Thymus (tissue), 11 donors: ENCODE measurements around the gene RAD51B. TPM values are rescaled to one million over a fixed set of nuclear protein-coding genes. Genes with fewer than 3 reads are reported as not detected.

Experiments used
- DNase-seq, 9 donors: peaks; one replicate each; pipeline ENCODE4 v3.0.0-alpha.2; 2013; ENCODE audit warnings: low spot score in 9 of 9, low read depth in 6 of 9, missing footprints in 1 of 9
- H3K27ac ChIP-seq, 2 donors: one replicate each; pipeline ENCODE4 v1.5.1; 2013; ENCODE audit warnings: control low read depth in 1 of 2, low read depth in 1 of 2, low read length in 1 of 2, mild to moderate bottlenecking in 1 of 2, moderate library complexity in 1 of 2
- H3K27me3 ChIP-seq, 2 donors: one replicate each; pipeline ENCODE4 v1.5.1; 2013; ENCODE audit warnings: low read length in 1 of 2; ENCODE audit not compliant: control insufficient read depth in 2 of 2, insufficient read depth in 1 of 2
- H3K36me3 ChIP-seq, 2 donors: one replicate each; pipeline ENCODE4 v1.5.1; 2013; ENCODE audit warnings: low read length in 1 of 2, mild to moderate bottlenecking in 1 of 2, moderate library complexity in 1 of 2; ENCODE audit not compliant: control insufficient read depth in 2 of 2, insufficient read depth in 2 of 2
- H3K4me1 ChIP-seq, 2 donors: one replicate each; pipeline ENCODE4 v1.5.1; 2013; ENCODE audit warnings: low read length in 2 of 2; ENCODE audit not compliant: control insufficient read depth in 2 of 2, insufficient read depth in 2 of 2
- H3K4me3 ChIP-seq, 2 donors: one replicate each; pipeline ENCODE4 v1.5.1; 2013; ENCODE audit warnings: low read length in 2 of 2, control low read depth in 1 of 2, mild to moderate bottlenecking in 1 of 2
- H3K9me3 ChIP-seq, 2 donors: one replicate each; pipeline ENCODE4 v1.5.1; 2013; ENCODE audit warnings: low read length in 1 of 2, mild to moderate bottlenecking in 1 of 2; ENCODE audit not compliant: control insufficient read depth in 2 of 2, insufficient read depth in 1 of 2
- WGBS: extraction: QIAGEN DNeasy Blood & Tissue Kit; methylation state at CpG from one replicate; pipeline ENCODE4 v1.1.7; 2013; 5-methylcytosine and 5-hydroxymethylcytosine counted together
- polyA plus RNA-seq: library from polyadenylated mRNA; stranded (reverse); fragments of 200-250 nt; gene quantifications from one replicate; pipeline ENCODE4 v1.2.3, GENCODE V29; 2013
- total RNA-seq: library from RNA; stranded (reverse); fragments of 120-200 nt; gene quantifications from one replicate; pipeline ENCODE4 v1.2.4, GENCODE V29; 2013
- donor health status: healthy.

Gene RAD51B
- total and polyA plus RNA-seq, 2 donors: 7.8 to 17.8 TPM

DNA sequence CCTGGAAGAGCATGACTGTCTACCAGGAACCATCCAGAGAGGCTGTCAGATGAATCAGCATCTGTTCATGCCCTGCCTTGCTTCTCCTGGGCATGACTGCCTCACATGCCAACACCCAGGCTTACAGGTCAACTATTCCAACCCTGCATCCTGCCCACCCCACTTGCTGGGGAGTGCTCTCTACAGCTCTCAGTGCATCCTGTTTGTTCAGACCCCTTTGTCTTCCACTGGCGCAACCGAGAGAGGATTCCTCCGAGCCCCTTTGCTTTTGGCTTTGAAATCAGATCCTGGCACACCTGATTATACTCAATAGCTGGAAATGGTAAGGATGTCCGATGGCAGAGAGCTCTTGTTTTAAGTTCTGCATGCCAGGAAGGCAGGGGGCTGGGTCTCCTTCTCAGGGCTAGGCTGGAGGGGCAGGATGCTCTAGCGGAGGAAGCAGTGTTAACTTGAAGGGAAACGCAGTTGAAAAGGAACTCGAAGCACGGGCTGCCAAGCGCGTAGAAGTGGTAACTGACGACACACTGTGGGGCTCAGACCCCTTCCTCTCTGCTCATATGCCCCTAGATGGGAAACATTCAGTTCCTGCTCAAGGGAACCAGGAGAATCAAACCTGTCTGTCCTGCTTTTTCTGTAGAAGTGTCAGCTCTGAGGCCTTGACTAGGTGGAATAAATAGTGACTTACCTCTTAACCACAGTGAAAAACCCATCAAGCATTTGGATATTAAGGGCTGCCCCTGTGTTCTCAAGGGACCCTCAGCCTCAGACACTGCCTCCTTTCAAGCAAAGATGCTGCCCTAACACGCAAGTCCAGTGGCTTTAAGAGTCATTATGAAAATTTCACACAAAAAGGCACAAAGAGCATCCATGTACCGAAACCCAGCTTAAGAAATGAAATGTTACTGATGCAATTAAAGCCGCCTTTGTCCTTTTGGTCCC, 675.8 kb downstream of the RAD51B start:
- Histone ChIP-seq H3K36me3 (no peaks in the 10 kb centered on the region), H3K27ac (peak overlapping the region; percentile 80 to 82), H3K27me3 (no peaks in the 10 kb centered on the region), H3K4me3 (no peak overlapping the region), H3K4me1 (peaks cover 7 to 48% of the 10 kb centered on the region in 2 donors), H3K9me3 (no peaks in the 10 kb centered on the region)
- WGBS: 56% methylated on average over 14 of the region's 14 CpGs
- DNase-seq: peak in 4 of 9 donors; percentile 64 to 81 (median 70)

DNA sequence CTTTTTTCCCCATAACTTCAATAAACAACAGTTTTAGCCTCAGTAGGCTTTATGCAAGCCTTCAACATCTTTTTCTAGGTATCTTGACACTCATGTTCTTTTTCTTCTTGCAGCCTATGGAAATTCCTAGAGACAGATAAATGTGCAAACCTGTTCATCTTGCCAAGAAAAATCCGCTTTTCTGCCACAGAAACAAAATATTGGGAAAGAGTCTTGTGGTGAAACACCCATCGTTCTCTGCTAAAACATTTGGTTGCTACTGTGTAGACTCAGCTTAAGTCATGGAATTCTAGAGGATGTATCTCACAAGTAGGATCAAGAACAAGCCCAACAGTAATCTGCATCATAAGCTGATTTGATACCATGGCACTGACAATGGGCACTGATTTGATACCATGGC, 677.4 kb downstream of the RAD51B start:
- Histone ChIP-seq H3K27ac (no peak overlapping the region), H3K4me1 (peaks cover 6 to 61% of the 10 kb centered on the region in 2 donors), H3K4me3 (no peak overlapping the region), H3K36me3 (no peaks in the 10 kb centered on the region), H3K9me3 (no peaks in the 10 kb centered on the region), H3K27me3 (no peaks in the 10 kb centered on the region)
- DNase-seq: no peak
- WGBS: 97% methylated on average over 2 of the region's 2 CpGs

DNA sequence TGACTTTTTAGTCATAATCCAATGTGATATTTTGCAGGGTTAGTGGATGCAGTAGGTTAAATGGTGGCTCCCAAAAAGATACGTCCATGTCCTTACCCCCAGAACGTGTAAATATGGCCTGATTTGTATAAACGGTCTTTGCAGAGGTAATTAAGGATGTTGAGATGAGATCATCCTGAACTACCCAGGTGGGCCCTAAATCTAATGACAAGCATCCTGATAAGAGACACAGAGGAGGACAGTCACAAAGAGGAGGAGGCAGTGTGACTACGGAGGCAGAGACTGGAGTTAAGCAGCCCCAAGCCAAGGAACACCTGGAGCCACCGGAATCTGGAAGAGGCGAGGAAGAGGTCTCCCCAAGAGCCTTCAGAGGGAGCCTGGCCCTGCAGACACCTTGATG, 679.9 kb downstream of the RAD51B start:
- H3K27ac ChIP-seq: no peak overlapping the region
- over 99% methylated on average over 6 of the region's 6 CpGs for WGBS
- H3K4me1 ChIP-seq: peaks cover 8 to 66% of the 10 kb centered on the region in 2 donors
- no peaks in the 10 kb centered on the region for H3K27me3 ChIP-seq
- H3K4me3 ChIP-seq: no peak overlapping the region
- DNase-seq: no peak
- H3K9me3 ChIP-seq: no peaks in the 10 kb centered on the region
- no peaks in the 10 kb centered on the region for H3K36me3 ChIP-seq

DNA sequence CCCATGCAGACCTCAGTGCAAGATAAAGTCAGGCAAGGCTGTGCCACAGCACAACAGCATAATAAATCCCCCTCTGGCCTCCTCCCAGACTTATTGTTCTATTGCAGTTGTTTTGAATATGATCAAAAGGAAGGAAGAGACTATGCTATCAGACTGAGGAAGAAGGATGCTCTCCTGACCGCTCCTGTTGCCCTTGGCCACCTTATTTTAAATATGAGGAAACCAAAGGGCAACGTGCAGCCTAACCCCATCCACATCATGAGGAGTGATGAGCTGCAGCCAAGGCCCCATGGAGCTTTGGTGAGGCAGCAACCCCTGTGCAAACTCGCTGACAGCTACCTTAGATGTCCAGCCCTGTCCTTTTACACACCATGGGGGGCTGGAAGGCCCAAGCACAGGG, 681.6 kb downstream of the RAD51B start:
- 98% methylated on average over 3 of the region's 3 CpGs for WGBS
- H3K27me3 ChIP-seq: no peaks in the 10 kb centered on the region
- DNase-seq: no peak
- H3K27ac ChIP-seq: no peak overlapping the region
- H3K4me3 ChIP-seq: no peak overlapping the region
- peaks cover 9 to 65% of the 10 kb centered on the region in 2 donors for H3K4me1 ChIP-seq
- no peaks in the 10 kb centered on the region for H3K36me3 ChIP-seq
- H3K9me3 ChIP-seq: no peaks in the 10 kb centered on the region

DNA sequence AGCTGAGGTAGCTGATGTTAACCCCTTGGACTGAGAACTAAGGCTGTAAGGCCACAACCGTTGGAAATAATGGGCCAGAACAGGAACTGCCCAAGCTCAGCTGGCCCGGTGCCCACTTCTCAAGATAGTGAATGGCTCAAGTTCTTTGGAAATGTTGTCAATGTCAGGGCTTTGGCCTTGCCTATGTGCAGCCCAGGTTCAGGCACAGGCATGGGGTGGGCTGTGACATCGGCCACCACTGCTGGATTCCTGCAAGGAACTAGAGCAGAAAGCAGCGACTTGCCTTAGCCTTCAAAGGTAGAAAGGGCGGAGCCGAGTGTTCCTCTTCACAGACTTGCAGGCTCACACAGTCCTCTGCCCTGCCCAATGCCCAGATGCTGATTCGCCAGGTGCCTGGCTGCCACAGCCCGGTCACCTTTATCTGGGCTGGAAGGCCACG, 682.1 kb downstream of the RAD51B start:
- no peaks in the 10 kb centered on the region for H3K27me3 ChIP-seq
- peak overlapping the region in 1 of 2 donors; percentile 9 for H3K27ac ChIP-seq
- DNase-seq: peak in 1 of 9 donors; percentile 28
- peaks cover 13 to 66% of the 10 kb centered on the region in 2 donors for H3K4me1 ChIP-seq
- no peak overlapping the region for H3K4me3 ChIP-seq
- no peaks in the 10 kb centered on the region for H3K9me3 ChIP-seq
- 89% methylated on average over 9 of the region's 9 CpGs for WGBS
- no peaks in the 10 kb centered on the region for H3K36me3 ChIP-seq

DNA sequence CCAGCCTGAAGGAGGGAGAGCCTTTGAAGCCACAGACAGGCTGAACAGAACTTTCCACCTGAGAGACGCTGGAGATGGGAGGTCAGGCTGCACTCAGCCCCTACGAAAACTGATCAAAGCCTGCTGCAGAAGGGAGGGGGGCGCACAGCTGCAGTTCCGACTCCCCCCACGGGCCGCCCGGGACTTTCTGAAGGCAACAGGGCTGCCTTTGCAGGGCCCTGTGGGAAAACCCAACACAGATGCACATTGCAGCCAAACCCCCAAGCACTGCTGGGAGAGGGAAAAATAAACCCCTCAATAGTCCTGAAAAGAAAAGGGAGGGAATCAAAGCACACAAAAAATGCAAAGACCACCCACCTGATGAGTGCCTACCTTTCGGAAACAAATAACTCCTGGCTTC, 682.7 kb downstream of the RAD51B start:
- Histone ChIP-seq H3K4me3 (no peak overlapping the region), H3K4me1 (peaks cover 18 to 72% of the 10 kb centered on the region in 2 donors), H3K36me3 (no peaks in the 10 kb centered on the region), H3K27me3 (no peaks in the 10 kb centered on the region), H3K27ac (peak overlapping the region in 1 of 2 donors; percentile 4), H3K9me3 (no peaks in the 10 kb centered on the region)
- WGBS: 86% methylated on average over 8 of the region's 8 CpGs
- DNase-seq: no peak

DNA sequence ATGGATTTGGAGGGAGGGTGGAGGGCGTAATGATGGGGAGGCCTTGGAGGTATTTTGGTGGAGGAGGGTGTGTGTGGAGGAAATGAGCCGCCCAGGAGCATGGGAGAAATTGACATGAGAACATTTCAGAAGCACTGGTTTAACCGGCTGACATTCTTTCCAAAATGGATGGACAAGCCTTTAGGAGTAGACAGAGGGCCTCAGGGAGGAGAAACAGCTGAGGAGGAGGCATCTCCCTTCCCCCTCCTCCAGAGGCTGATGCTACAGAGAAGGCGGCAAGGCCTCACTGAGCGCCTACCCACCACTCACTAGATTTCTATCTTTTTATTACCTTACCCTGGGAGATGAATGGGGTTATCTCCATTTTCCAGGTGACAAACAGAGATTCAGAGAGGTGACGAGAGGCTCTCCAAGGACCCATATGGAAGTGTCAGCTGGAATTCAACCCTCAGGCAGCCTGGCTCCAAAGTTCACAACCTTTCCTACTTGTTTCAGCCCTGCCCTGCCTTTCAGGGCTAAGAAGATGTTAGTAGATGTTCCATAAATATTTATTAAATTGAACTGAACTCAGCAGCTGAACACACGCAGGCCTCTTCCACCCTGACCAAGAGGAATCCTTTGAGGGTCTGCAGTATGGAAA, 683.7 kb downstream of the RAD51B start:
- Histone ChIP-seq H3K27ac (no peak overlapping the region), H3K4me1 (peaks cover 26 to 82% of the 10 kb centered on the region in 2 donors), H3K9me3 (no peaks in the 10 kb centered on the region), H3K4me3 (no peak overlapping the region), H3K36me3 (no peaks in the 10 kb centered on the region), H3K27me3 (no peaks in the 10 kb centered on the region)
- DNase-seq: no peak
- WGBS: 93% methylated on average over 7 of the region's 7 CpGs

DNA sequence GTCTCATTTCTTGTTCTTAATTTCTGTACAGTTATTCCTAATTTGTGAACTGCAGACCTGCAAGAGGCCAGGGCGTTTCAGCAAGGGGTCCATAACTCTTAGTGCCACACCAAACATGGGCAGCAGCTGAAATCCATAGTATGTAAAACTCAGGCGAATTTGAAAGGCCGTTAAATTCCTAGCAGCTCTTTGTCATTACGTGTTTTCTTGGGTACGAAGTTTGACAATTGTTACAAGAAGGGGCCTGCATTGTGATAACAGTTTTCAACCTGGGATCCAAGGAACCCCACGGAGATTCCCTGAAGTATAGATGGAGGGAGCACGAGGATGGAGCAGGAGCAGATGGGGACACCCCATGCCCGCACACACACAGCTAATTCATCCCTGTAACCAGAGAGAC, 685.3 kb downstream of the RAD51B start:
- H3K27me3 ChIP-seq: no peaks in the 10 kb centered on the region
- no peaks in the 10 kb centered on the region for H3K36me3 ChIP-seq
- H3K9me3 ChIP-seq: no peaks in the 10 kb centered on the region
- no peak for DNase-seq
- no peak overlapping the region for H3K27ac ChIP-seq
- H3K4me3 ChIP-seq: no peak overlapping the region
- H3K4me1 ChIP-seq: peaks cover 26 to 80% of the 10 kb centered on the region in 2 donors
- WGBS: 91% methylated on average over 8 of the region's 8 CpGs

DNA sequence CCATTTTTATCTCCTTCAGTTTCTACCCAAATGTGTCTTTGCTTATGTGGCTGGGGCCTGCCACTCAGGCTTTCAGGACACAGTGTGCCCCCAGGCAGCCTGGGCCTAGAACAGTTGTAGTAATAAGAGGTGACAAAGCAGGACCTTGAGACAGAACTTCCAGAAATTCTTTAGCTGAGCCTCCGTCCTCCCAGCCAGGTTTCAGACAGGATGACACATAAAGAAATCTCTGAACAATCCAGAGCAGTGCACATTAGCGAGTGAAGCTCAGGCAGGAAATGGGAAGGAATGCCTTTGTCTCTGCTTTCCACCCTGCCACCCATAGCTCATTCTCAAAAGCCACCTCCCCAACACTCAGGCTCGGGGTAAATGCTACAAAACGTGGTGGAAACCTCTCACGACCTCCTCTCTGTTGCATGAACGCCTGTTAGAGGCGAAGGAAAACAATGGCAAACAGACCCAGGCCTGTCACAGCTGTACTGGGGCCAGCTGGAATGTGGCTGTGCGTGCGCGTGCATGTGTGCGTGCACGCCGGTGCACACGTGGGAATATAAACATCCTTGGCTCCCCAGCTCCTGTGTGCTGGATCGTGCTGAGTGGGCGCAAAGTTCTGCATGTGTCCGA, 686.6 kb downstream of the RAD51B start:
- peak overlapping the region; percentile 96 to 97 for H3K27ac ChIP-seq
- no peaks in the 10 kb centered on the region for H3K27me3 ChIP-seq
- peaks cover 26 to 80% of the 10 kb centered on the region in 2 donors for H3K4me1 ChIP-seq
- 85% methylated on average over 17 of the region's 17 CpGs for WGBS
- peak in 3 of 9 donors; percentile 32 to 58 (median 43) for DNase-seq
- H3K9me3 ChIP-seq: no peaks in the 10 kb centered on the region
- no peaks in the 10 kb centered on the region for H3K36me3 ChIP-seq
- no peak overlapping the region for H3K4me3 ChIP-seq
